Measurements from ENCODE around the gene AFTPH. TPM values are rescaled to one million over a fixed set of nuclear protein-coding genes. Genes with fewer than 3 reads are reported as not detected.

Gene AFTPH
- total RNA-seq, 1 experiment from 2014 or later = 13.5 TPM

GRCh38 chr2:64501946-64502345 is 22.2 kb upstream of the AFTPH start:
- H3K9me3 ChIP-seq (ENCODE audit: control insufficient read depth, low read depth, low read length) = no peaks in the 10 kb centered on the region
- no peak overlapping the region for H3T11ph ChIP-seq (ENCODE audit: low read length)
- Mint-ChIP-seq H3K9me3 (no peaks in the 10 kb centered on the region), H3K27ac (no peak overlapping the region), H3K4me3 (no peak overlapping the region), H3K36me3 (ENCODE audit: insufficient read depth in 1 of 3, low read depth in 3 of 3) (no peaks in the 10 kb centered on the region), H3K4me1 (peaks cover 17 to 20% of the 10 kb centered on the region in 2 experiments), H3K27me3 (ENCODE audit: low read depth) (peaks cover 4% of the 10 kb centered on the region)
- peaks cover 4% of the 10 kb centered on the region; the same call in 1 of the 2 replicates for H3K4me1 ChIP-seq (ENCODE audit: insufficient read depth, low read length)
- no peak for TF ChIP-seq CTCF (conservative IDR thresholded peaks at IDR 0.05)
- H2BK5ac ChIP-seq (ENCODE audit: insufficient read length, low read length) = no peak overlapping the region
- H3K27me3 ChIP-seq (ENCODE audit: insufficient read depth, low read length) = no peaks in the 10 kb centered on the region
- no peak overlapping the region for H4K91ac ChIP-seq (ENCODE audit: insufficient read length, low read depth, low read length)
- H3K56ac ChIP-seq (ENCODE audit: insufficient read length, low read depth, low read length) = no peak overlapping the region
- no peak overlapping the region for H2BK15ac ChIP-seq (ENCODE audit: low read depth, low read length)
- H3K23ac ChIP-seq (ENCODE audit: insufficient read length, low read depth, low read length) = no peak overlapping the region
- no peak overlapping the region for H3K27ac ChIP-seq (ENCODE audit: insufficient read length, low read depth, low read length)
- no peak overlapping the region for H4K5ac ChIP-seq (ENCODE audit: insufficient read length, low read depth, low read length)
- no CpG with 5 or more reads among the region's 1 CpG for WGBS (ENCODE audit: extremely low coverage, insufficient read length, low lambda C conversion rate)
- H3K4ac ChIP-seq (ENCODE audit: low read depth, low read length) = no peak overlapping the region
- H2BK20ac ChIP-seq (ENCODE audit: low read depth, low read length, poor library complexity, severe bottlenecking) = no peak overlapping the region
- no peak overlapping the region for H2AFZ ChIP-seq (ENCODE audit: low read length)
- no peak overlapping the region for H2BK120ac ChIP-seq (ENCODE audit: low read depth, low read length, poor library complexity, severe bottlenecking)
- H3K4me2 ChIP-seq (ENCODE audit: insufficient read depth, insufficient read length, low read length) = no peak overlapping the region
- no peaks in the 10 kb centered on the region for H4K20me1 ChIP-seq (ENCODE audit: control insufficient read depth, insufficient read depth, insufficient read length)
- H3K9ac ChIP-seq (ENCODE audit: extremely low read depth, insufficient read length, low read length) = no peak overlapping the region
- no peaks in the 10 kb centered on the region for H3K79me2 ChIP-seq (ENCODE audit: insufficient read depth, low read length)
- DNase-seq = no peak
- no peaks in the 10 kb centered on the region for H3K79me1 ChIP-seq (ENCODE audit: insufficient read depth, low read depth, low read length, poor library complexity, severe bottlenecking)
- no peak overlapping the region for H4K8ac ChIP-seq (replicated peaks; ENCODE audit: insufficient read length, low read depth, low read length)
- H3K18ac ChIP-seq (ENCODE audit: insufficient read length, low read depth, low read length) = no peak overlapping the region
- no peak overlapping the region for H2AK5ac ChIP-seq (ENCODE audit: insufficient read length, low read length)
- no peak overlapping the region for H3K14ac ChIP-seq (ENCODE audit: insufficient read depth, low read length)
- no peaks in the 10 kb centered on the region for H3K23me2 ChIP-seq (ENCODE audit: insufficient read length, low read depth, low read length, poor library complexity, severe bottlenecking)
- no peak overlapping the region for H2BK12ac ChIP-seq (ENCODE audit: insufficient read length, low read depth, low read length)

All from H9 (cell line).